HG02840 (cell line): ENCODE data around the gene CEP170B.
"Not testable (repeated sequence)": the region's sequence is repeated elsewhere in the genome, so short reads cannot be mapped to it uniquely, and the experiment has no call there.

Experiments used
- ATAC-seq: cut with Tn5 transposase; IDR thresholded peaks from one replicate; pipeline ENCODE4 v1.9.1; 2021; ENCODE audit warnings: mild to moderate bottlenecking, moderate library complexity, moderate number of reproducible peaks; ENCODE audit not compliant: unreplicated experiment, low FRiP score

The CEP170B gene

GRCh38 chr14:104843442-104844305, 21.4 kb upstream of the CEP170B start:
- ATAC-seq = no peak

GRCh38 chr14:104844306-104845032, 20.6 kb upstream of the CEP170B start:
- no peak for ATAC-seq

DNA sequence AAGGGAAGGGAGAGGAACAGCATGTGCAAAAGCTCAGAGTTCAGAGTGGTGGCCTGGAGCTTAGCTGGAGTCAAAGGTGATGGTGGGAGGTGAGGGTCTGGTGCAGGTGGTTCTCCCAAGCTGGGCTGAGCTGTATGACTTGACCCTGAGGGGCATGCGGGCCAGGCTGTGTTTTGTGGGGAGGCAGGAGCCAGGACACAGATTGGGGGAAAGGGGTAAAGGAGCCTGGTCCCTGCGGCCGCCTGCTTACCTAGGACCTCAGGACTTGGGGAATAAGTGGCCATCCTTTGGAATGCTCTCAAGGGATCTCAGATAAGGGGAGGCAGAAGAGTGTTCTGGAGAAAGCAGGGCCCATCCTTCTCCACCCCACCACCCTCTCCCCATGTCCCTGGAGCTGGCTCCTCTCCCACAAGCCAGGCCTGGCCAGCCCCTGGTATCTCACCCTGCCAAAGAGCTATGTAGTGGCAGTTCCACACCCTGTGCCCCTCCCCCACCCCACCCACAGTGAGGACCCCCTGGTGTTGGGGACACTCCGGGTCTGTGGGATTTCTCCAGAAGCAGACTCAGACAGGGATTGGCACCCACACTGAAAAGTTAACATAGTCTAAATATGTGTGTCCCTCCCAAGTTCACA, 19.9 kb upstream of the CEP170B start:
- no peak for ATAC-seq

DNA sequence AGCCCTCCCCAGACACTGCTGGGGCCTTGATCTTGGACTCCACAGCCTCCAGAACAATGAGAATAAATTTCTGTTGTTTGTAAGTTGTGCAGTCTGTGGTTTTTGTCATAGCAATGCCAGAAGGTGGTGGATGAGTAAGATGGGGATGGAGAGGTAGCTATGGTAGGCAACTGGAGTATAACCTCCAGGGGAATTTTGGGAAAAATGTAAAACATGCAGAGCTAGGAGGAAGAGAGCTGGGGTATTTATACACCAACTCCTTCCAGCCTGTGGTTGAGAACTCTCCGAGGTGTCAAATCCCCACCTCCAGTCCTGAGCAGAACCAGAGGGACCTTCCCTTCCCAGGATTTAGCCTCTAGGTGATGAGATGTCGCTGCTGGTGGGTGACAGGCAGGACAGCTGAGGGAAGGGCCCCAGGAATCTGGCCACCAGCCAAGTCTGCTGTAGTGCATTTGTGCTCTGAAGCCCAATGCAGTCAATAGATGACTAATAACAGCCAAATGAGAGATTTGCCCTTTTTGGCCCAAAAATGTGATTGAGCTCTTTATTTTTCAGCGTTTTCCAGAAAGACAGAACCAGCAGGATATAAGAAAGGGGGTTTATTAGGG, 19.1 kb upstream of the CEP170B start:
- ATAC-seq = no peak

- ATAC-seq = no peak
Measured at GRCh38 chr14:104852280-104852663, 12.8 kb upstream of the CEP170B start.

- no peak for ATAC-seq
Measured at GRCh38 chr14:104855532-104856090, 9.5 kb upstream of the CEP170B start.

DNA sequence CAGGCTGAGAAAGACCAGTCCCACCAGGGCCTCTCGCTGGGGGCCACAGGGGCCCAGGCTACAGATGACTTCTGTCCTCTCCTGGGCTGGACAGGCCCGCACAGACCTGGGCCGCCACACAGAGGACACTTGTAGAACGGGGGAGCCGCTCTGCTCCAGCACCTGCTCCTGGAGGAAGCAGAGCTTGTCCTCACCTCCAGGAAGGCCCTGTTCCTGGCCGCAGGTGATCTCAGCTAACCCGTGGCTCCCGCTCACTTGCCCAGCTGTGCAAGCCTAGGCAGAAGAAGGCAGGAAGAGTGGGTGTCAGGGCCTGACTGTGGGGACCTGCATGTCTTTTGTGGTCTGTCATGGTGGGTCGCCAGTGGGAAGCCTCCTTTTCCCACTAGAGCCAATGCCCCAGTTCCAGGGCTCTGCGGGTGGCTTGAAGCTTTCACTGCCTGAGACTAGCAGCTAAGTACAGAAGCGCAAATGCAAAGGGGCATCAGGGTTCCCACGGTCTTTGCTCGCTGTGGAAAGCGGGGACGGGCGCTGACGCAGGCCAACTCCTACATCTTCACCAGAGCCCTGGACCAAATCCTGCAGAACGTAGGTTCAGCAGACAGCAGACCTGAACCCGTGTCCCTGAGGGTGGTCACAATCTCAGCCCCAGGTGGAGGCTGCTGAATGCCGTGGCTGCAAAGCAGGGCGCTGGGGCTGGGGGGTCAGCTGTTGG, 8.8 kb upstream of the CEP170B start:
- ATAC-seq = no peak

- ATAC-seq = no peak
Measured at GRCh38 chr14:104856869-104857860, 7.9 kb upstream of the CEP170B start.

DNA sequence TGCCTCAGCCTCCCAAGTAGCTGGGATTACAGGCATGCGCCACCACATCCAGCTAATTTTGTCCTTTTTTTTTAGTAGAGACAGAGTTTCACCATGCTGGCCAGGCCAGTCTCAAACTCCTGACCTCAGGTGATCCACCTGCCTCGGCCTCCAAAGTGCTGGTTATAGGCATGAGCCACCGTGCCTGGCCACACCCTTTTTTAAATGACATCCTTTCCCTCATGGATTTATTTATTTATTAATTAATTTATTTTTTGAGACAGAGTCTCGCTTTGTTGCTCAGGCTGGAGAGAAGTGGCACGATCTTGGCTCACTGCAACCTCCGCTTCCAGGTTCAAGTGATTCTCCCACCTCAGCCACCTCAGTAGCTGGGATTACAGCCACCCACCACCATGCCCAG, 7.1 kb upstream of the CEP170B start:
- ATAC-seq = not testable (repeated sequence)

DNA sequence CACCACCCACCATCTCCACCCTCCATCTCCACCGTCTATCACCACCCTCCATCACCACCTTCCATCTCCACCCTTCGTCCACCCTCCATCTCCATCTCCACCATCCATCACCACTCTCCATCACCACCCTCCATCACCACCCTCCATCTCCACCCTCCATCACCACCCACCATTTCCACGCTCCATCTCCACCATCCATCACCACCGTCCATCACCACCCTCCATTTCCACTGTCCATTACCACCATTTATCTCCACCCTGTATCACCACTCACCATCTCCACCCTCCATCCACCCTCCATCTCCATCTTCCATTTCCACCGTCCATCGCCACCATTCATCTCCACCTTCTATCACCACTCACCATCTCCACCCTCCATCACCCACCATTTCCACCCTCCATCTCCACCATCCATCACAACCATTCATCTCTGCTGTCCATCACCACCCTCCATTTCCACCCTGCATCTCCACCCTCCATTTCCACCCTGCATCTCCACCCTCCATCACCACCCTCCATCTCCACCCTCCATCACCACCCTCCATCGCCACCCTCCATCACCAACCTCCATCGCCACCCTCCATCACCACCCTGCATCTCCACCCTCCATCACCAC, 6.1 kb upstream of the CEP170B start:
- ATAC-seq = no peak

DNA sequence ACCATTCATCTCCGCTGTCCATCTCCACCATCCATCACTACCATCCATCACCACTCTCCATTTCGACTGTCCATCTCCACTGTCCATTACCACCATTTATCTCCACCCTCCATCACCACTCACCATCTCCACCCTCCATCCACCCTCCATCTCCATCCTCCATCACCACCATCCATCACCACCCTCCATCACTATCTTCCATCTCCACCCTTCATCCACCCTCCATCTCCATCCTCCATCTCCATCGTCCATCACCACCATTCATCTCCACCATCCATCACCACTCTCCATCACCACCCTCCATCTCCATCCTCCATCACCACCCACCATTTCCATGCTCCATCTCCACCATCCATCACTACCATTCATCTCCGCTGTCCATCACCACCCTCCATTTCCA, 5.2 kb upstream of the CEP170B start:
- no peak for ATAC-seq

DNA sequence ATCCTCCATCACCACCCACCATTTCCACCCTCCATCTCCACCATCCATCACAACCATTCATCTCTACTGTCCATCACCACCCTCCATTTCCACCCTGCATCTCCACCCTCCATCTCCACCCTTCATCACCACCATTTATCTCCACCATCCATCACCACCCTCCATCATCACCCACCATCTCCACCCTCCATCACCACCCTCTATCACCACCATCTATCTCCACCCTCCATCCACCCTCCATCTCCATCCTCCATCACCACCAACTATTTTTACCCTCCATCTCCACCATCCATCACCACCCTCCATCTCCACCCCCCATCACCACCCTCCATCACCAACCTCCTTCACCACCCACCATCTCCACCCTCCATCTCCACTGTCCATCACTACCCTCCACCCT, 4.7 kb upstream of the CEP170B start:
- ATAC-seq = no peak

- ATAC-seq = no peak
Measured at GRCh38 chr14:104863131-104863862, 1.8 kb upstream of the CEP170B start.

DNA sequence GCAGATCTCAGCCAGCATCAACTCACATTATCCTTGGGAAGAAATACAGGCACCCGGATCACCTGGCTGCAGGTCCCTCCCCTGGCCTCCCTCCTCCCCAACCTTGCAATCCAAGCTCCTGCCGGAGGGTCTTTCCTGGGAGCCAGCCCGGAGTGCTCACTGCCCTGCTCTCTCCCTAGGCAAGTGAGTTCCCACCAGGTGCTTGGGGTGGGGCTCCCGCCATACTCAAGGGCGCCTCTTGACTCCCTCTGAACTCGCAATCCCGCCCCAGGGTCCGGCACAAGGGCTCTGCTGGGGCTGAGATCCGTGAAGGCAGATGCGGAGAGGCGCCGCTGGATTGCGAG, 1.2 kb upstream of the CEP170B start:
- no peak for ATAC-seq

GRCh38 chr14:104864267-104865080, 594 bp upstream of the CEP170B start:
- ATAC-seq = no peak

DNA sequence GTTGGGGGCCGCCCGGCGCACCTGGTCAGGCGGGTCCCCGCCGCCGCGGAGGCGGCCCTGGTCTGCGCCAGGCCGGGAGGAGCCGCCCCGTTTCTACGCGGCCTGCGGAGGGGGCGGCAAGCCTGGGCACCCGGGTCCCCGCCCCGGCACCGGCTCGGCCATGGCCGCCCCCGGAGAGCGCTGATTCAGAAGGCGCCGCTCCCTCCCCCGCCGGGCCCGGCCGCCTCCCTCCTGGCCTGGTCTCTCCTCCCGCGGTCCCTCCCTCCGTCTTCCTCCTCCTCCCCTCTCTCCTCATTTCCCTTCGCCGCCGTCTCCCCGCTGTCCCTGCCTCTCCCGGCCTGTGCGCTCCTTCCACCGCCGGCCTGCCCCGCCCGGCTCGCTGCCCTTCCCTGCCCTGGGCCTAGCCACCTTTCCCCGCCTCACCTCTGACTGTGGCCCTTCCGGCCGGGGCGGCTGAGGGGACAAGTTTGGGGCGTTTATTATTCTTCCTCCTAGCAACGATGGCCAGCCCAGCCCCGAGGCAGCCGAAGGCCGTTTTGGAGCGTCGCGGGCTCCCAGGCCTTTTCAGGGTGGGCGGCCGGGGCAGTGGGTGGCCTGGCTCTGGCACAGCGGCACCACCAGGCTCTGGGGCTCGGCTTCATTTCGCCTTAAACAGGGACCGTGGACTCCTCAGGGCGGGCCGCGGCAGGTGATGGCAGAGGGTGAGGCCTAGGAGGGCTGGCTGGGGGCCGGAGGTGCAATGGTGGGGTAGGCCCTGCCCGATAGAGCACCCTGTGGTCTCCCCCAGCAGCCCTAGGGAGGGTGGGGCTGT, 768 bp downstream of the CEP170B start:
- no peak for ATAC-seq
